Immature natural killer cell (primary cell): ENCODE data around the gene AKNAD1. TPM values are rescaled to one million over a fixed set of nuclear protein-coding genes. Genes with fewer than 3 reads are reported as not detected.

Experiments
- DNase-seq, 3 donors: peaks; one replicate each; pipeline ENCODE4 v3.0.0; 2022; ENCODE audit warnings: mixed read lengths in 1 of 3
- H3K27ac Mint-ChIP-seq, 6 donors: one replicate each; pipeline ENCODE4 v1.8.0; 2020; ENCODE audit warnings: mixed read lengths in 6 of 6, mild to moderate bottlenecking in 5 of 6, inconsistent platforms in 4 of 6, moderate library complexity in 3 of 6
- H3K27me3 Mint-ChIP-seq, 3 donors: one replicate each; pipeline ENCODE4 v1.8.0; 2020 to 2021; ENCODE audit warnings: low read depth in 3 of 3, mild to moderate bottlenecking in 3 of 3, mixed read lengths in 3 of 3, moderate library complexity in 3 of 3, inconsistent platforms in 1 of 3
- H3K36me3 Mint-ChIP-seq, 3 donors: one replicate each; pipeline ENCODE4 v1.8.0; 2020; ENCODE audit warnings: mixed read lengths in 3 of 3, inconsistent platforms in 2 of 3, mild to moderate bottlenecking in 2 of 3
- H3K4me1 Mint-ChIP-seq, 2 donors: one replicate each; pipeline ENCODE4 v1.8.0; 2020; ENCODE audit warnings: inconsistent platforms in 2 of 2, mild to moderate bottlenecking in 2 of 2, mixed read lengths in 2 of 2, moderate library complexity in 1 of 2
- H3K4me3 Mint-ChIP-seq, 5 donors: one replicate each; pipeline ENCODE4 v1.8.0; 2020; ENCODE audit warnings: mild to moderate bottlenecking in 5 of 5, mixed read lengths in 5 of 5, inconsistent platforms in 3 of 5, moderate library complexity in 3 of 5
- H3K9me3 Mint-ChIP-seq, 6 donors: one replicate each; pipeline ENCODE4 v1.8.0; 2020; ENCODE audit warnings: mild to moderate bottlenecking in 6 of 6, mixed read lengths in 6 of 6, inconsistent platforms in 4 of 6, moderate library complexity in 3 of 6
- polyA plus RNA-seq, 3 donors: library from polyadenylated mRNA; unstranded; fragments of 300-500 nt; fragmentation: Illumina TruSeq; gene quantifications; one replicate each; pipeline ENCODE4 v1.2.3, GENCODE V29; 2021

AKNAD1 gene
- polyA plus RNA-seq, 3 donors from 2014 or later, result not detected

GRCh38 chr1:108831225-108831624 lies 25.7 kb downstream of the AKNAD1 start:
- H3K4me3 Mint-ChIP-seq, result no peak overlapping the region
- DNase-seq, result peak; percentile 4 to 16 (median 10)
- H3K27me3 Mint-ChIP-seq, result peaks cover 0 to 4% (median 0%) of the 10 kb centered on the region in 3 donors
- H3K9me3 Mint-ChIP-seq, result peaks cover 0 to 4% (median 0%) of the 10 kb centered on the region in 6 donors
- no peaks in the 10 kb centered on the region for H3K36me3 Mint-ChIP-seq
- peaks cover 8 to 15% of the 10 kb centered on the region in 2 donors for H3K4me1 Mint-ChIP-seq
- peak overlapping the region in 2 of 6 donors; percentile 5 to 71 for H3K27ac Mint-ChIP-seq

- Mint-ChIP-seq H3K27ac (no peak overlapping the region), H3K27me3 (peaks cover 0 to 4% (median 0%) of the 10 kb centered on the region in 3 donors), H3K4me1 (peaks cover 8 to 15% of the 10 kb centered on the region in 2 donors), H3K4me3 (no peak overlapping the region), H3K36me3 (no peaks in the 10 kb centered on the region), H3K9me3 (no peaks in the 10 kb centered on the region)
- DNase-seq, result no peak
Measured at GRCh38 chr1:108830119-108831008, 26.5 kb downstream of the AKNAD1 start.

GRCh38 chr1:108829498-108829916 lies 27.4 kb downstream of the AKNAD1 start:
- H3K4me1 Mint-ChIP-seq, result peaks cover 8 to 15% of the 10 kb centered on the region in 2 donors
- H3K36me3 Mint-ChIP-seq, result no peaks in the 10 kb centered on the region
- H3K27ac Mint-ChIP-seq, result no peak overlapping the region
- DNase-seq, result no peak
- peaks cover 0 to 4% (median 0%) of the 10 kb centered on the region in 3 donors for H3K27me3 Mint-ChIP-seq
- no peak overlapping the region for H3K4me3 Mint-ChIP-seq
- H3K9me3 Mint-ChIP-seq, result no peaks in the 10 kb centered on the region

DNA sequence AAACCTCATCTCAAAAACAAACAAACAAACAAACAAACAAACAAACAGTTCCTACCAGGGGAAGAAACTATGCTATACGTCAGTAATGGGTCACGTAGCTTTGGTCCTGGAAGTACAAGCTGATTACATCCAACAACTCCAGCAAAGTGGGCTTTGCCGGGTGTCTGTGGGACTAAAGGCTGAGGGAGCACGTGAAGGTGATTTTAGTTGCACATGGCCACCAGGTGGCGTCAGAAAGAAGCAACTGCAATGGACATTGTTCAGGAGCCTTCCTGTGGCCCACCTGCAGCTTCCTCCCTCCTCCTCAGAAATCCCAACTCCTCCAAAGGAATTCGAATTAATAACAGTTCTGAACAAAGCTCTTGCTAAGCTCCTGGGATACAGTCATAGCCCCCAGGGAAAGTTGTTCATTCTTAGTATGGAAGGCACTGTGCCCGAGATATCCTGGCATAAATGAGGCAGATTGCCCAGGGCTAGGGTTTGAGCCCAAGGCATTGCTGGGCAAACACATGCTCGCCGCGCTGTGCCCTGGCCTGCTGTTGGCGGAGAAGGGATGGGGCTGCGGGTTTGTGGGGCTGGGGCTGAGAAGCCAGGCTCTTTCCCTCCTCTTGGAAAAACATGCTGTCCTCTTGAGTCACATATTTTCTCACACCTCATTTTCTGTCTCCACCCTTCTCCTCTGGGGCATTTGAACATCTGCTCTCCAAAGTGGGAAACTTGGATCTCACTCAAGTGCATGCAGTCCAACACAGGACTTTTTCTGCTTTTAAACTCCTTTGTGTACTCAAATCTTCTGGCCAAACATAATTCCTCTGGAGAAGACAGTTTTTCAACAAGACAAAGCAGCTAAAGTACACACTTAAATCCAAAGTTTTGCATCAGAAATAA lies 28.6 kb downstream of the AKNAD1 start:
- H3K27ac Mint-ChIP-seq, result no peak overlapping the region
- DNase-seq, result peak; percentile 51 to 61 (median 56)
- peaks cover 0 to 4% (median 0%) of the 10 kb centered on the region in 3 donors for H3K27me3 Mint-ChIP-seq
- no peak overlapping the region for H3K4me3 Mint-ChIP-seq
- H3K4me1 Mint-ChIP-seq, result peaks cover 8 to 15% of the 10 kb centered on the region in 2 donors
- no peaks in the 10 kb centered on the region for H3K9me3 Mint-ChIP-seq
- no peaks in the 10 kb centered on the region for H3K36me3 Mint-ChIP-seq

DNA sequence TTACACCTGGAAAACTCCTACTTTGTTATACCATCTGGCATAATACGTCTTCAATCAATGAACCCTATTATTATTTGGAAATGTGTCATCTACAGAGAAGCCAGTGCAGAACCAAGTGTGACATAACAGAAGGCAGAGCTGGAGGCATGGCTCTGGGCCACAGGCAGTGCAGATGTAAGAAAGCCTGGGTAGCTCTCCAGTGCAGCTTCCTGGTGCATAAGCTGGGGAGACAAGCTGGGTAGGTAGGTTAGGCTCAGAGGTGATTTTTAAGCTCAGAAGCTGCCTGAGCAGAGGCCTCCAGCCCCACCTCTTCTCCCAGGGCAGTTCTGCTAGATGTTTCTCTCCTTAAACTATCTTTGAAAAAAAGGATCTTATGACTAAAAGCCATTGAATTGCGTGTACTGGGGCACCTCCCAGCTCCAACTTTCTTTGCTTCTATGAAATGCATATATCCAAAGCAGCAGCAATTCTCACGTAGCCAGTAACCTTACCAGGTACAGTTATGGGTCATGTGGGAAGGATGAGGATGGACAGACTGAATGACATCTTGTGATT lies 30.7 kb downstream of the AKNAD1 start:
- no peak for DNase-seq
- Mint-ChIP-seq H3K36me3 (no peaks in the 10 kb centered on the region), H3K4me3 (no peak overlapping the region), H3K4me1 (peaks cover 0 to 5% of the 10 kb centered on the region in 2 donors), H3K27me3 (peaks cover 0 to 4% (median under 1%) of the 10 kb centered on the region in 3 donors), H3K9me3 (no peaks in the 10 kb centered on the region), H3K27ac (no peak overlapping the region)

DNA sequence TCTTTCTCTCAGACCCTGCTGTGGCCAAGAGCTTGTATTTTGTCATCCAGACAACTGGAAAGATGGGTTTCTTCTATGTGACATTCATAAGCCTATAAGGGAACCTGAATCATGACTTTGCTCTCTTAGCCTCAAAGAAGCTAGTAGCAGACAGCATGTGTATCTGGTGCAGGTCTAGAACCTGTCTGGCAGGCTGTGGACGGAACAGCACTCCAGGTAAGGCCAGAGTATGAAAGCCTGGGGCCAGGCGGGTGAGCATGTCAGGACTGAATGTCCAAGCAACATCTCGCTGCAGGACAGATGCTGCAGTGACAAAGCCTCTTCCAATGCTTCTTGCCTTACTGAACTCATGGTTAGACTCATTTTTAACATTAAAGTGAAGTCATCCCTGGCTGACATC lies 32.8 kb downstream of the AKNAD1 start:
- Mint-ChIP-seq H3K27ac (no peak overlapping the region), H3K27me3 (peaks cover 2 to 5% (median 2%) of the 10 kb centered on the region in 3 donors)

DNA sequence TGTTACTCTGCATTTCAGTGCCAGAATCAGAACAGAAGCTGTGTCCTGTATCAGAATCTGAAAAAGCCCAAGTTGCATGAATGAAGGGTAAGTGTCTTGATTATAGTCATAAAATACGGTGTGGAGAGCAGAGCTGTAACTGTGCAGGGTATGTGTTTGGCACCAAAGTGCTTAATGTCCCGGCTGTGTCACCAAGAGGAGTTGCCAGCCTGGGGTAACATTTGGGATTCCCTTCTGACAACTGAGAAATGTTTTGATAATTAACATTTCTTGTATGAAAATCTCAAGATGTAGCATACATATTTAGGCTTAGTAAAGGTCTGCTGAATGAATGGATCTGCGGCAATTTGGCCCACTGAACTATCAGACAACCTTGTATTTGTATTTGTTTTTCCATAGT lies 33.3 kb downstream of the AKNAD1 start:
- DNase-seq, result no peak
- no peaks in the 10 kb centered on the region for H3K36me3 Mint-ChIP-seq
- H3K9me3 Mint-ChIP-seq, result no peaks in the 10 kb centered on the region
- no peak overlapping the region for H3K4me3 Mint-ChIP-seq
- H3K27ac Mint-ChIP-seq, result no peak overlapping the region
- peaks cover 2 to 6% (median 2%) of the 10 kb centered on the region in 3 donors for H3K27me3 Mint-ChIP-seq
- H3K4me1 Mint-ChIP-seq, result no peaks in the 10 kb centered on the region

More for the DNA sequence above, 32.8 kb downstream of the AKNAD1 start:
- no peak for DNase-seq
- Mint-ChIP-seq H3K4me3 (no peak overlapping the region), H3K9me3 (no peaks in the 10 kb centered on the region), H3K36me3 (no peaks in the 10 kb centered on the region), H3K4me1 (no peaks in the 10 kb centered on the region)

GRCh38 chr1:108819878-108820277 lies 37.0 kb downstream of the AKNAD1 start:
- Mint-ChIP-seq H3K4me3 (no peak overlapping the region), H3K4me1 (no peaks in the 10 kb centered on the region), H3K27ac (no peak overlapping the region), H3K9me3 (no peaks in the 10 kb centered on the region), H3K36me3 (no peaks in the 10 kb centered on the region), H3K27me3 (peaks cover 2 to 3% (median 2%) of the 10 kb centered on the region in 3 donors)
- DNase-seq, result no peak

- Mint-ChIP-seq H3K36me3 (no peaks in the 10 kb centered on the region), H3K9me3 (no peaks in the 10 kb centered on the region), H3K4me1 (no peaks in the 10 kb centered on the region), H3K27me3 (peaks cover 2 to 5% (median 3%) of the 10 kb centered on the region in 3 donors), H3K4me3 (no peak overlapping the region), H3K27ac (no peak overlapping the region)
- DNase-seq, result no peak
Measured at GRCh38 chr1:108817811-108818210, 39.1 kb downstream of the AKNAD1 start.

DNA sequence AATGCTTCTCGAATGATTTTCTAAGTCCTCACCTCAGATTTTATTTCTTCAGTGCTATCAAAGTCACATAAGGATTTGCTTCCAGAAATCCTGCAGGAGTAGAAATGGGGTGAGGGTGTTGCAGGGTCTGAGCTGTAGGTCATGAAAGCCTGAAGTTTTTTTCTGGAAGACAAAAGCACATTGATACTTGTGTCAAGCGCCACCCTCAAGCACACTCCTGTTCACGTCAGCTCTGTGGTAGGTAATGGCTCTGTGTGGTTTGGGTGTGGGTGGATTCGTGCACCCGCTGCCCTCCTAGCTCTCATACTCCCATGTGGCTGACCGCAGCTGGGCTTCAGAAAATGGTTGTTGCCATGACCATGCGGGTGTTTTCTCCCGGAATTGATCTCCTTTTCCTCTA lies 39.9 kb downstream of the AKNAD1 start:
- H3K27me3 Mint-ChIP-seq, result peaks cover 2 to 5% (median 3%) of the 10 kb centered on the region in 3 donors
- H3K36me3 Mint-ChIP-seq, result no peaks in the 10 kb centered on the region

DNA sequence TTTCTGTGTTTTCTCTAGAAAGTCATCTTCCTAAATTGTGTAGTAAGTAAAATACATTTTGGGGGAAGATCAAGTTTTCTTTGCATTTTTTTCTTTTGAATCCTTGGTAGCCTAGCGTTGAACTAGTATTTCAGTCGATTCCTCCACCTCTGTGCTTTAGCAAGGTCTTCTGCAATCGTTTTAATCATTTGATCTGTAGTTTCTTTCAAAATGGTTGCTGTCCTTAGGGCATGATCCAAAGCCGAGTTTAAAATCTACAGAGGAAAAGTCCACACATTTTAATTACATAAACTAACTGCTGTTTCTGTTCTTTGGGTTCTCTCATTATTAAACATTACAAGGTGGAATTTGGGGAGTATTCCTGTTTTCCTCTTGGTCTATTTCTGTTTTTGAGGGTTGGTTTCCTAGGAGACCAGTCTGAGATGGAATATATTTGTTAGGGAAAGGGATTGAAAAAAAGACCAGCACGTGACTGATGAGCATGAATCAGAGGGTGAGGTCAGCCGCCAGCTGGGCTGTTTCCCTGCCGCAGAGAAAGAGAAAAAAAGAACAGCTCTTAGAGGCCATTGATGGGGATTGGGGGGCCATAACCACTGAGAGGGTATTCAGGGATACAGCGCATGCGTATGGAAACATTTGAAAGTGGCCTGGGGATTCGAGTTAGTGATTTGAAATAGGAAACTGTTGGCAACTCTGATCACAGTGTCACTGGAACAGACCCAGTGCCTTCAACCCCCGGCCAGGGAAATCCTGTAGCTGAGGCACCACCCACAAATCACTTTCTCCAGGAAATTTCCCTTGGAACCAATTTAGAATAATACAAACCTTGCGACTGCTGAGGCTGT lies 40.6 kb downstream of the AKNAD1 start:
- no peak for DNase-seq
- peaks cover 2 to 5% (median 3%) of the 10 kb centered on the region in 3 donors for H3K27me3 Mint-ChIP-seq
- peaks cover 0 to 5% (median 0%) of the 10 kb centered on the region in 3 donors for H3K36me3 Mint-ChIP-seq
- H3K4me3 Mint-ChIP-seq, result no peak overlapping the region
- no peak overlapping the region for H3K27ac Mint-ChIP-seq
- H3K9me3 Mint-ChIP-seq, result no peaks in the 10 kb centered on the region
- no peaks in the 10 kb centered on the region for H3K4me1 Mint-ChIP-seq

More for the DNA sequence above, 39.9 kb downstream of the AKNAD1 start:
- peak in 2 of 3 donors; percentile 10 to 22 for DNase-seq
- Mint-ChIP-seq H3K27ac (no peak overlapping the region), H3K4me3 (peak overlapping the region in 2 of 5 donors; percentile 10 to 51), H3K9me3 (no peaks in the 10 kb centered on the region), H3K4me1 (no peaks in the 10 kb centered on the region)

DNA sequence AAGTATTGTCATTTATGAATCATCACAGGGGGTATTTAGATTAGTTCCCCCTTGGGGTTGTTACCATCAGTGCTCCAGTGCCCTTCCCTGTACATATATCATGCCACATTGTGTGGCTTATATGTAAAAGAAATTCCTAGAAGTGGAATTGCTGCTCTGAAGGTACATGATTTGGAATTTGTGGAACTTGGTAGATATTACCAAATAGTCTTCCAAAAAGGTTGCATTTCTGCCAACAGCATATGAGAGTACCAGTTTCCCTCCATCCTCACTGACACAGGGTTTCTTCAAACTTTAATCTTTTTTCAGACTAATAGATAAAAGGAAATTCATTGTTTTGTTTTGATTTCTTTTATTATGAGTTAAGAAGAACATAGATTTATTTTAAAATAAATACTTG lies 41.3 kb downstream of the AKNAD1 start:
- H3K4me1 Mint-ChIP-seq, result no peaks in the 10 kb centered on the region
- H3K27me3 Mint-ChIP-seq, result peaks cover 0 to 5% (median 3%) of the 10 kb centered on the region in 3 donors
- H3K4me3 Mint-ChIP-seq, result no peak overlapping the region
- H3K27ac Mint-ChIP-seq, result no peak overlapping the region
- peaks cover 0 to 5% (median under 1%) of the 10 kb centered on the region in 3 donors for H3K36me3 Mint-ChIP-seq
- no peak for DNase-seq
- H3K9me3 Mint-ChIP-seq, result no peaks in the 10 kb centered on the region
